Chondrocyte (in vitro differentiated cells): Measurements from ENCODE around the gene PBXIP1. TPM values are rescaled to one million over a fixed set of nuclear protein-coding genes. Genes with fewer than 3 reads are reported as not detected.

ENCODE experiments used
- DNase-seq: peaks from one replicate; pipeline ENCODE4 v3.0.0; 2021; ENCODE audit warnings: mixed read lengths, low spot score
- H3K27ac Mint-ChIP-seq: one replicate; pipeline ENCODE4 v1.8.0; 2021; ENCODE audit warnings: mild to moderate bottlenecking, moderate library complexity, mixed read lengths; ENCODE audit not compliant: unreplicated experiment
- H3K27me3 Mint-ChIP-seq: 2 replicates; pipeline ENCODE4 v1.8.0; 2021; ENCODE audit warnings: low read depth, mixed read lengths
- H3K36me3 Mint-ChIP-seq: 2 replicates; pipeline ENCODE4 v1.8.0; 2021; ENCODE audit warnings: low read depth, mixed read lengths
- H3K4me1 Mint-ChIP-seq: 2 replicates; pipeline ENCODE4 v1.8.0; 2021; ENCODE audit warnings: low read depth, mild to moderate bottlenecking, mixed read lengths
- H3K4me3 Mint-ChIP-seq: one replicate; pipeline ENCODE4 v1.8.0; 2021; ENCODE audit warnings: mild to moderate bottlenecking, moderate library complexity, mixed read lengths; ENCODE audit not compliant: unreplicated experiment
- H3K9me3 Mint-ChIP-seq: 2 replicates; pipeline ENCODE4 v1.8.0; 2021; ENCODE audit warnings: low read depth, mixed read lengths
- total RNA-seq: library from RNA; stranded (reverse); gene quantifications from 3 replicates; pipeline ENCODE4 v1.2.1, GENCODE V29; 2021
- TF ChIP-seq, protein P1 (sequence below): fragments of 200-600 bp; sonication (generic); IDR thresholded peaks from 2 replicates; pipeline ENCODE4 v1.5.0; 2021; ENCODE audit warnings: antibody characterized with exemption, mild to moderate bottlenecking, moderate library complexity

The PBXIP1 gene
- total RNA-seq, 1 donor from 2014 or later: 57.1 TPM

DNA sequence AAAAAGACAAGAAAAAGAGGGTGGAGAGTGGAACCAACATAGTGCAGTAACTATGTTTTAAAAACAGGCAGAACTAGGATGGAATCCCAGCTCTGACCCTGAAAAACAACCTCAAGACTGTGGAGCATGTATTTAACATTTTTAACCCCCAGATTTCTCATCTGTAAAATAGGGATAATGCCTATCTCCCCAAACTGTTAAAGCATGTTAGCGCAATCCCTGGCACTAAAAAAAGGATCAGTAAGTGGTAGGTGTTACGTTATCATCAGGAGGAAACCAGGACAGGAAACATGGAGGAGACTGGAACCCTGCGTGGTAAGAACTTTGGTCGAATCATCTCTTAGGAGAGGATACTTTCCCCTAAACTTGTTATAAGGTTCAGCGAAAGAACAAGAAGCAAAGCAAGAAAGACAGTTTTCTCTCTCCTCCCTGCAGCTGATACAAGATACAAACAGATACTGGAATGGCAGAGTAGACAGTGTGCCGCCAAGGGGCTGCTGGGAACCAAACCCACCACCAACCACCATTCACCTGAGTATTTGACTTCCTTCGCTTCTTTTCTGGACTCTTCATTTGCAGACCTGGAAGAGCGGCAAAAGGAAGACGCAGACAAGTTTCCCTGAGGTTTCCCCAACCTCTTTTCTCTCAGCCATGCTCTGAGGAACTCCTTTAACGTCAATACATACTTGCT, 4.7 kb upstream of the PBXIP1 start:
- Mint-ChIP-seq H3K27me3 (no peaks in the 10 kb centered on the region), H3K27ac (peak overlapping the region; percentile 80), H3K36me3 (peaks cover 12% of the 10 kb centered on the region), H3K9me3 (no peaks in the 10 kb centered on the region), H3K4me3 (peak overlapping the region; percentile 84), H3K4me1 (peaks cover 50% of the 10 kb centered on the region)
- no peak for DNase-seq
- TF ChIP-seq, protein P1, sequence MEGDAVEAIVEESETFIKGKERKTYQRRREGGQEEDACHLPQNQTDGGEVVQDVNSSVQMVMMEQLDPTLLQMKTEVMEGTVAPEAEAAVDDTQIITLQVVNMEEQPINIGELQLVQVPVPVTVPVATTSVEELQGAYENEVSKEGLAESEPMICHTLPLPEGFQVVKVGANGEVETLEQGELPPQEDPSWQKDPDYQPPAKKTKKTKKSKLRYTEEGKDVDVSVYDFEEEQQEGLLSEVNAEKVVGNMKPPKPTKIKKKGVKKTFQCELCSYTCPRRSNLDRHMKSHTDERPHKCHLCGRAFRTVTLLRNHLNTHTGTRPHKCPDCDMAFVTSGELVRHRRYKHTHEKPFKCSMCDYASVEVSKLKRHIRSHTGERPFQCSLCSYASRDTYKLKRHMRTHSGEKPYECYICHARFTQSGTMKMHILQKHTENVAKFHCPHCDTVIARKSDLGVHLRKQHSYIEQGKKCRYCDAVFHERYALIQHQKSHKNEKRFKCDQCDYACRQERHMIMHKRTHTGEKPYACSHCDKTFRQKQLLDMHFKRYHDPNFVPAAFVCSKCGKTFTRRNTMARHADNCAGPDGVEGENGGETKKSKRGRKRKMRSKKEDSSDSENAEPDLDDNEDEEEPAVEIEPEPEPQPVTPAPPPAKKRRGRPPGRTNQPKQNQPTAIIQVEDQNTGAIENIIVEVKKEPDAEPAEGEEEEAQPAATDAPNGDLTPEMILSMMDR: no peak

DNA sequence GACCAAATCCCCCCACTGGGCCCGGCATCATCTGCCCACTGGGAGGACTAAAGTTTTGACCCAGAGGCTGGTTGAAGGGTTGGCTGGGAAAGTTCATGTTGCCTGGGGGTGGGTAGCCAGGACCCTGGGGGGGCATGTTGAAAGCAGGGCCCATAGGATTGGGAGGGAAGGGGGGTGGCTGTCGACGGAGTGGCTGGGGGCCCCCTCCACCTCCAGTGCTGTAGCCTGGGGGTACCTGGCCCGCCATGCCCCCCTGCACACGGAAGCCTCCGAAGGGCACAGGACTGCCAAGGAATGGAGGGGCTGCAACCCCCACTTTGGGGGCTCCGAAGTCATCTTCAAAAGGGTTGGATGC, 3.5 kb upstream of the PBXIP1 start:
- Mint-ChIP-seq H3K4me3 (no peak overlapping the region), H3K9me3 (no peaks in the 10 kb centered on the region), H3K27ac (no peak overlapping the region), H3K36me3 (peaks cover 9% of the 10 kb centered on the region), H3K4me1 (peaks cover 61% of the 10 kb centered on the region), H3K27me3 (no peaks in the 10 kb centered on the region)
- TF ChIP-seq, protein P1: no peak
- peak; percentile 48 for DNase-seq

DNA sequence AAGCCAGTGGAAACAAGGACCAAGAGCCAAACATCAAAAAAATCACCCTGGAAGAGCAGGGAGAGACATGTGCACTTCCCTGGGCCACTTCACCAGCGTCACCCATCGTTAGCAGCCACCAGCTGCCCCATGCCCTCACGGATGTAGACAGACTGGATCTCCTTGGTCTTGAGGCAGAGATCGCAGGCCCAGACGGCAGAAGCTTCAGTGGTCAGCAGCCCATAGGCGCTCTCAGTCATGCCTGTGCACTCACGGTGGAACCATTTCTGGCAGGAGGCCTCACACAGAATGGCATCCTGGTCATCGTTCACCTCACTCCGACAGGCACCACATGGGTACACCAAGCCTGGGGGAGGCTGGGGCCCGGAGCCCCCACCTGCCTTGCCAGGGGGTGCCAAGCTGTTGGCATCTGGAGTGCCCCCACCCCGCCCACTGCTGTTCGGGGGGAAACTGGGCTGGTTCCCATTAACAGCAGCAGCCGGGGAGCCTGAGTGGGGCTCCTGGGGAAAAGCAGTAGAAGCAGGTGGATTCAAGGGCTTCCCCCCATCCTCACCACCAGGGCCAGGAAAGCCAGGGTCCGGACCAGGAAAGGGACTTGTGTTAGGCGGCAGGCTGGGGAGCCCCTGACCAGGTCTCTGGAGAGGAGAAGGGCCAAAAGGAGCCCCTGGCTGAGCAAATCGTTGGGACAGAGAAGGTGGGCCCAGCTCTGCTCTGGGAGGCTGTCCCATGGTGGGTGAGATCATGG, 3.0 kb upstream of the PBXIP1 start:
- TF ChIP-seq, protein P1: no peak
- no peaks in the 10 kb centered on the region for H3K9me3 Mint-ChIP-seq
- DNase-seq: peak; percentile 66
- peaks cover 7% of the 10 kb centered on the region for H3K36me3 Mint-ChIP-seq
- H3K4me3 Mint-ChIP-seq: no peak overlapping the region
- H3K4me1 Mint-ChIP-seq: peaks cover 60% of the 10 kb centered on the region
- no peaks in the 10 kb centered on the region for H3K27me3 Mint-ChIP-seq
- H3K27ac Mint-ChIP-seq: no peak overlapping the region

DNA sequence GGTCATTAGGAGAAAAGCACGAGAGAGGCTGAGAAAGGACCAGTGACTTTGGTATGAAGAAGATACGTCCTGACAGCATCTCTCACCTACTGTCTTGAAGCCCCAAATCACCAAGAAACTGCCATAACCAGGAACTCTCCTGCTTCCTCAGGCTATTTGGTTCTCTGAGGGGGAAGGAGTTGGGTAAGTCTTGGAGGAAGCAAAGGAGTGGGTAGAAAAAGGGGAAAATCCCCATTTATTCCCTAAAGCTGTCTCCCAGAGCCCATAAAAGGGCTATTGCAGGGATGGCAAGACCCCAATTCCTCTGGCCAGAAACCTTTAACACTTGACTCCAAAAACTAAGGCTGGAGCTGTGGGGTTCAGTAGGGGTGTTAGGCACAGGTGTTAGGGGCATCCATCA, 2.1 kb upstream of the PBXIP1 start:
- TF ChIP-seq, protein P1: no peak
- peaks cover 56% of the 10 kb centered on the region for H3K4me1 Mint-ChIP-seq

DNA sequence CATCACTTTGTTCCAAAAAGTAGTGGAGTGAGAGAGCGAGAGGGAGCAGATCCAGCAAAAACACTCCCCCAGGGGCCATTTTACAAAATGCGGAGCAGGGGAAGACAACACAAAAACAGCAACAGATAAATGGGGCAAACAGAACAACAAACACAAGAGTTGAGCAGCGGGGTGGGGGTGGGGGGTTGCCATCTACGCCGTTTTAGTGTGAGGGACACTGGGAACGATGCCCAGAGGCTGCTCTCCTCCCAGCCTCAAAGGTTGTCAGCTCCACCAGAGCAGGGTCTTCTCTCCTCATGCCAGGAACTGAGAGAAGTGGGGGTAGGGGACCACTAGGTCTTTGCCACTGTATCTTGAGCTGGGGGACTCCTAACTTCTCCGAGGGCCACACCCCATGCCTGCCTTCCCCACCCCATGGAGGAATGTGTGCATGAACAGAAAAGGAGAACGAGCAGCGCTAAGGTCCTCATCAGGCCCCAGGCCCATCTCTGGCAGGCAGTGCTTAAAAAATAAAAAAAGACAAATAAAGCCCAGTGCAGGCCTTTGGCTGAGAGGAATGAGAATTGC, 1.3 kb upstream of the PBXIP1 start:
- Mint-ChIP-seq H3K4me3 (no peak overlapping the region), H3K27ac (peak overlapping the region; percentile 99), H3K36me3 (peaks cover 2% of the 10 kb centered on the region), H3K4me1 (peaks cover 55% of the 10 kb centered on the region), H3K27me3 (no peaks in the 10 kb centered on the region), H3K9me3 (no peaks in the 10 kb centered on the region)
- TF ChIP-seq, protein P1: no peak
- peak; percentile 25 for DNase-seq

More for the DNA sequence above, 2.1 kb upstream of the PBXIP1 start:
- no peak overlapping the region for H3K4me3 Mint-ChIP-seq
- no peaks in the 10 kb centered on the region for H3K9me3 Mint-ChIP-seq
- no peak for DNase-seq
- H3K27me3 Mint-ChIP-seq: no peaks in the 10 kb centered on the region
- H3K36me3 Mint-ChIP-seq: peaks cover 3% of the 10 kb centered on the region
- no peak overlapping the region for H3K27ac Mint-ChIP-seq
